GM12891 (cell line): ENCODE data around the gene RBM4.

Source experiments
- POLR2A ChIP-seq: IDR thresholded peaks from 2 replicates; pipeline ENCODE4 v1.6.1; 2011; ENCODE audit warnings: low read depth, low read length, control low read depth
- POLR2AphosphoS5 ChIP-seq: IDR thresholded peaks from 2 replicates; pipeline ENCODE4 v1.6.1; 2011; ENCODE audit warnings: low read depth, low read length, control low read depth
- SPI1 ChIP-seq: IDR thresholded peaks from 2 replicates; pipeline ENCODE4 v1.6.1; 2011; ENCODE audit warnings: low read depth, low read length, control low read depth
- TAF1 ChIP-seq: IDR thresholded peaks from 2 replicates; pipeline ENCODE4 v1.6.1; 2011; ENCODE audit warnings: low read depth, low read length, control low read depth

DNA sequence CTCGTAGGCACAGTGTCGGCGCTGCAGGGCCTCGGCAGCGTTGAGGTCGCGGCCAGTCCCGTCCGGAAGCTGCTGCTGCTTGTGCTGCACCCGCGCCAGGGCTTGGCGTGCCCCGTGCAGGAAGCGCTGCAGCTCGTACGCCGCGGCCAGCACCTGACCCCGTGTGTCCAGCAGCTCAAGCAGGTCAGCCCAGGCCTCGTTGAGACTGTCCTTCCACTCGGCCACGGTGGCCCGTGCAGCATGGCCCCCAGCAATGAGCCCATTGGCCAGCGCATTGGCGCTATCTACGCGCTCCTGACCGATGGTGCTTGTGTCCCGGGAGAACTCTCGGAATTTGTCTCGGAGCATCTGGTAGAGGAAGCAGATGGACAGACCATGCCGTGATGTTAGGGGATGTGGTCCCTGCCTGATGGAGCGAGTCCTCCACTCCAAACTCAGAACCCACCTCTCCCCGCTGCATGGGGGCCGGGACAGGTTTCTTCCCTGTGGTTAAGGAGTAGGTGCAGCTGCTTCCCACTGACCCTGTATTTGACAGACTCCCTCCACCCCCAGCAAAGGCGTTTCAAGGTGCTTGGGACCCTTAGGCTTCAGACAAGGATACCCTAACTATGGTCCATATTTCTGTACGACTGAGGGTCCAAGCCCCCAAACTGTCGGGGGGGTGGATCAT is 52.9 kb downstream of the RBM4 start:
- no peak for TF ChIP-seq TAF1
- no peak for TF ChIP-seq SPI1
- no peak for TF ChIP-seq POLR2A
- TF ChIP-seq POLR2AphosphoS5 = no peak
